Uterus (tissue), 4 donors: ENCODE data around the gene KRTAP2-4. TPM values are rescaled to one million over a fixed set of nuclear protein-coding genes. Genes with fewer than 3 reads are reported as not detected.

Experiments used
- DNase-seq, 2 donors: peaks; one replicate each; pipeline ENCODE4 v3.0.0-alpha.2; 2019 to 2020
- H3K27ac ChIP-seq, 2 donors: fragments of 200-600 bp; sonication (generic); 1 replicate in 1 of 2; 2 replicates in 1 of 2; pipeline ENCODE4 v1.5.1; 2016 to 2018
- H3K27me3 ChIP-seq, 2 donors: fragments of 200-600 bp; sonication (generic); one replicate each; pipeline ENCODE4 v1.5.1; 2018 to 2019; ENCODE audit warnings: control low read depth in 1 of 2
- H3K36me3 ChIP-seq, 2 donors: fragments of 200-600 bp; sonication (generic); one replicate each; pipeline ENCODE4 v1.5.1; 2019; ENCODE audit warnings: control low read depth in 1 of 2
- H3K4me1 ChIP-seq, 2 donors: fragments of 200-600 bp; sonication (generic); one replicate each; pipeline ENCODE4 v1.5.1; 2018 to 2019; ENCODE audit warnings: control low read depth in 1 of 2
- H3K4me3 ChIP-seq, 2 donors: fragments of 200-600 bp; sonication (generic); 1 replicate in 1 of 2; 2 replicates in 1 of 2; pipeline ENCODE4 v1.5.1; 2018 to 2019; ENCODE audit warnings: mild to moderate bottlenecking in 1 of 2
- H3K9me3 ChIP-seq, 2 donors: fragments of 200-600 bp; sonication (generic); one replicate each; pipeline ENCODE4 v1.5.1; 2019; ENCODE audit warnings: control low read depth in 1 of 2
- POLR2A ChIP-seq, 2 donors: fragments of 450-650 bp; IDR thresholded peaks; one replicate each; pipeline ENCODE4 v1.6.1; 2016; ENCODE audit warnings: antibody characterized with exemption in 2 of 2, mild to moderate bottlenecking in 1 of 2, moderate library complexity in 1 of 2
- intact Hi-C: fragments of 100-400 bp; cut with DNase I; formaldehyde crosslinking; loops from one replicate; pipeline ENCODE4 v1.15.1; 2023; ENCODE audit warnings: low total_unique reads
- total RNA-seq, 4 donors: library from RNA; depleted of rRNA in 3 of 4; stranded (reverse); fragments of >200 nt in 3 of 4; gene quantifications; one replicate each; pipeline versions ENCODE4 v1.1.0 to v1.2.4, GENCODE V29; 2014 to 2023
- TF ChIP-seq, protein P1 (sequence below), 4 experiments: fragments of 200-600 bp in 2 of 4; fragments of 450-650 bp in 2 of 4; sonication (generic) in 2 of 4; IDR thresholded peaks; one replicate each; pipeline ENCODE4 v1.5.1; 2016 to 2019; ENCODE audit warnings: antibody characterized with exemption in 4 of 4, mild to moderate bottlenecking in 2 of 4, moderate library complexity in 1 of 4
- donor health status: DM: yes; HTN: yes; CAD: no.

Gene KRTAP2-4
- total RNA-seq, 4 donors from 2014 or later = not detected

DNA sequence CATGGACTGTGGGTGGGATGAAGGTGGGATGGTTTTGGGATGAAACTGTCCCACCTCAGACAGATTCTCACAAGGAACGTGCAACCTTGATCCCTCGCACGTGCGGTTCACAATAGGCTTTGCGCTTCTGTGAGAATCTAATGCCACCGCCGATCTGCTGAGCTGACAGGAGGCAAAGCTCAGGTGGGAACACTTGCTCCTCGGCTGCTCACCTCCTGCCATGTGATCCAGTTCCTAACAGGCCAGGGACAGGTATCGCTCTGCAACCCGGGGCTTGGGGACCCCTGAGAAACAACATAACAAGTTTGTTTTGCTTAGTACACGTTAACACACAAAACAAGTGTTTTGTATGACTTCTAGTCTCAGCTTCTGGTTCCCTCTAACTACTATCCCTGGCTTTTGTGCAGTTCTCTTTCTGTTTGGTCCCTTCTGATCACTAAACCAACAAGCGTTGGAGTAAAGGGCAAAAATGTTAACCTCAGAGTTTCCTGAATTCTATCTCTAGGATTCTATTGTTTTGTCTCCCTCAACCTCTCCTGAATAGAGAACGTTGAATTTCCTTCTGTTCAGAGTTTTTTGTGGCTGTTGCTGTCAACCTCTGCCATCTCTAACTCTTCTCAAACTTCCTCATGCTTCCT is 49.0 kb downstream of the KRTAP2-4 start:
- Histone ChIP-seq H3K27me3 (no peaks in the 10 kb centered on the region), H3K36me3 (no peaks in the 10 kb centered on the region), H3K27ac (no peak overlapping the region), H3K4me3 (no peak overlapping the region), H3K4me1 (no peaks in the 10 kb centered on the region), H3K9me3 (no peaks in the 10 kb centered on the region)
- TF ChIP-seq, protein P1, sequence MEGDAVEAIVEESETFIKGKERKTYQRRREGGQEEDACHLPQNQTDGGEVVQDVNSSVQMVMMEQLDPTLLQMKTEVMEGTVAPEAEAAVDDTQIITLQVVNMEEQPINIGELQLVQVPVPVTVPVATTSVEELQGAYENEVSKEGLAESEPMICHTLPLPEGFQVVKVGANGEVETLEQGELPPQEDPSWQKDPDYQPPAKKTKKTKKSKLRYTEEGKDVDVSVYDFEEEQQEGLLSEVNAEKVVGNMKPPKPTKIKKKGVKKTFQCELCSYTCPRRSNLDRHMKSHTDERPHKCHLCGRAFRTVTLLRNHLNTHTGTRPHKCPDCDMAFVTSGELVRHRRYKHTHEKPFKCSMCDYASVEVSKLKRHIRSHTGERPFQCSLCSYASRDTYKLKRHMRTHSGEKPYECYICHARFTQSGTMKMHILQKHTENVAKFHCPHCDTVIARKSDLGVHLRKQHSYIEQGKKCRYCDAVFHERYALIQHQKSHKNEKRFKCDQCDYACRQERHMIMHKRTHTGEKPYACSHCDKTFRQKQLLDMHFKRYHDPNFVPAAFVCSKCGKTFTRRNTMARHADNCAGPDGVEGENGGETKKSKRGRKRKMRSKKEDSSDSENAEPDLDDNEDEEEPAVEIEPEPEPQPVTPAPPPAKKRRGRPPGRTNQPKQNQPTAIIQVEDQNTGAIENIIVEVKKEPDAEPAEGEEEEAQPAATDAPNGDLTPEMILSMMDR (IDR thresholded peaks at IDR 0.05) = no peak
- no peak for TF ChIP-seq POLR2A (IDR thresholded peaks at IDR 0.05)
- intact Hi-C loops = no loop called here
- DNase-seq = no peak

DNA sequence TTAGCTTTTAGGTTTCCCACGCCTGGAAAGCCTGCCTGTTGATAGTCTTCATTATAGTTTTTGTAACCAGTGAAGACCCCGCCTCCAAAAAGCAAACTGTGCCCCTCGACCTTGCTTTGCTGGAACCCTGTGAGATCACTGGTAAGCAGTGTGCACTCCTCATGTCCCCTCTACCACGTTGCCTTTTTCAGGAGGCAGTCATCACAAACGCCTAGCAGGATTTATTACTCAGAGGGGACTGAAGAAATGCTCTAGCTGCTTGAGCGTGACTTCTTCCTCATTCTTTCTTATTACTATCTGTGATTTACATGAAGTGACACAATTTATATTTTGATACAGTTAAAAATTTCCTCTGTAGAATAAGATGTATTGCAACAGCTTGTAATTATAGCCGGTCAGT is 50.2 kb downstream of the KRTAP2-4 start:
- TF ChIP-seq POLR2A (IDR thresholded peaks at IDR 0.05) = no peak
- TF ChIP-seq, protein P1 (IDR thresholded peaks at IDR 0.05) = no peak
- no peak for DNase-seq
- intact Hi-C loops = no loop called here

More for the DNA sequence above, 50.2 kb downstream of the KRTAP2-4 start:
- Histone ChIP-seq H3K27ac (no peak overlapping the region), H3K27me3 (no peaks in the 10 kb centered on the region), H3K4me3 (no peak overlapping the region), H3K36me3 (no peaks in the 10 kb centered on the region), H3K4me1 (no peaks in the 10 kb centered on the region), H3K9me3 (no peaks in the 10 kb centered on the region)

Other genes starting within 250 kb of the KRTAP2-4 start
- 10 to 100 TPM in 2 of 4 donors, 1 to 10 TPM in 1, not detected in 1; 6.9 to 47.1 (median 39.8) TPM for gene KRT10, start 243.3 kb downstream of the KRTAP2-4 start, total RNA-seq
- not detected for gene KRT12, start 198.7 kb downstream of the KRTAP2-4 start, total RNA-seq
- under 1 TPM in 3 of 4 donors, not detected in 1; 0.26 to 0.83 (median 0.29) TPM for gene KRT20, start 180.6 kb downstream of the KRTAP2-4 start, total RNA-seq
- gene KRT23, start 128.2 kb downstream of the KRTAP2-4 start, total RNA-seq = 1 to 10 TPM in 1 of 4 donors, under 1 TPM in 1, not detected in 2; 0.79 to 3.1 TPM
- gene KRT39, start 98.9 kb downstream of the KRTAP2-4 start, total RNA-seq = not detected
- gene KRT40, start 81.6 kb downstream of the KRTAP2-4 start, total RNA-seq = under 1 TPM in 1 of 4 donors, not detected in 3; 0.21 TPM
- gene KRTAP3-3, start 71.7 kb downstream of the KRTAP2-4 start, total RNA-seq = not detected
- gene KRTAP3-2, start 66.0 kb downstream of the KRTAP2-4 start, total RNA-seq = not detected
- not detected for gene KRTAP3-1, start 56.8 kb downstream of the KRTAP2-4 start, total RNA-seq
- gene KRTAP1-5, start 38.7 kb downstream of the KRTAP2-4 start, total RNA-seq = not detected
- not detected for gene KRTAP1-4, start 35.7 kb downstream of the KRTAP2-4 start, total RNA-seq
- not detected for gene KRTAP1-3, start 31.0 kb downstream of the KRTAP2-4 start, total RNA-seq
- not detected for gene KRTAP1-1, start 24.4 kb downstream of the KRTAP2-4 start, total RNA-seq
- not detected for gene KRTAP2-1, start 18.6 kb downstream of the KRTAP2-4 start, total RNA-seq
- not detected for gene KRTAP2-2, start 10.6 kb downstream of the KRTAP2-4 start, total RNA-seq
- gene KRTAP2-3, start 5.8 kb downstream of the KRTAP2-4 start, total RNA-seq = not detected
- not detected for gene KRTAP4-7, start 18.3 kb upstream of the KRTAP2-4 start, total RNA-seq
- gene KRTAP4-8, start 32.3 kb upstream of the KRTAP2-4 start, total RNA-seq = not detected
- gene KRTAP4-16, start 36.3 kb upstream of the KRTAP2-4 start, total RNA-seq = not detected
- not detected for gene KRTAP4-9, start 39.5 kb upstream of the KRTAP2-4 start, total RNA-seq
- gene KRTAP4-11, start 52.5 kb upstream of the KRTAP2-4 start, total RNA-seq = not detected
- not detected for gene KRTAP4-12, start 58.3 kb upstream of the KRTAP2-4 start, total RNA-seq
- not detected for gene KRTAP4-6, start 74.7 kb upstream of the KRTAP2-4 start, total RNA-seq
- gene KRTAP4-5, start 83.9 kb upstream of the KRTAP2-4 start, total RNA-seq = not detected
- not detected for gene KRTAP4-4, start 94.9 kb upstream of the KRTAP2-4 start, total RNA-seq
- not detected for gene KRTAP4-3, start 102.3 kb upstream of the KRTAP2-4 start, total RNA-seq
- gene KRTAP4-2, start 112.3 kb upstream of the KRTAP2-4 start, total RNA-seq = not detected
- gene KRTAP4-1, start 119.0 kb upstream of the KRTAP2-4 start, total RNA-seq = not detected
- gene KRTAP9-1, start 124.0 kb upstream of the KRTAP2-4 start, total RNA-seq = not detected
- not detected for gene KRTAP9-2, start 160.8 kb upstream of the KRTAP2-4 start, total RNA-seq
- gene KRTAP9-3, start 166.6 kb upstream of the KRTAP2-4 start, total RNA-seq = not detected
- not detected for gene KRTAP9-8, start 172.1 kb upstream of the KRTAP2-4 start, total RNA-seq
- gene KRTAP9-4, start 183.8 kb upstream of the KRTAP2-4 start, total RNA-seq = not detected
- not detected for gene KRTAP9-9, start 189.5 kb upstream of the KRTAP2-4 start, total RNA-seq
- gene KRTAP9-6, start 199.5 kb upstream of the KRTAP2-4 start, total RNA-seq = not detected
- gene KRTAP9-7, start 209.8 kb upstream of the KRTAP2-4 start, total RNA-seq = not detected
- gene KRTAP29-1, start 237.0 kb upstream of the KRTAP2-4 start, total RNA-seq = not detected
- not detected for gene KRTAP16-1, start 243.4 kb upstream of the KRTAP2-4 start, total RNA-seq
- gene KRTAP17-1, start 249.8 kb upstream of the KRTAP2-4 start, total RNA-seq = not detected